CD4-positive, alpha-beta T cell treated with Interleukin-15 for 1 hour (primary cell): ENCODE measurements around the gene NUP93.
"Not testable (repeated sequence)": the region's sequence is repeated elsewhere in the genome, so short reads cannot be mapped to it uniquely, and the experiment has no call there.

Experiments
- DNase-seq: peaks from one replicate; pipeline ENCODE4 v3.0.0-alpha.2; 2020

The NUP93 gene

DNA sequence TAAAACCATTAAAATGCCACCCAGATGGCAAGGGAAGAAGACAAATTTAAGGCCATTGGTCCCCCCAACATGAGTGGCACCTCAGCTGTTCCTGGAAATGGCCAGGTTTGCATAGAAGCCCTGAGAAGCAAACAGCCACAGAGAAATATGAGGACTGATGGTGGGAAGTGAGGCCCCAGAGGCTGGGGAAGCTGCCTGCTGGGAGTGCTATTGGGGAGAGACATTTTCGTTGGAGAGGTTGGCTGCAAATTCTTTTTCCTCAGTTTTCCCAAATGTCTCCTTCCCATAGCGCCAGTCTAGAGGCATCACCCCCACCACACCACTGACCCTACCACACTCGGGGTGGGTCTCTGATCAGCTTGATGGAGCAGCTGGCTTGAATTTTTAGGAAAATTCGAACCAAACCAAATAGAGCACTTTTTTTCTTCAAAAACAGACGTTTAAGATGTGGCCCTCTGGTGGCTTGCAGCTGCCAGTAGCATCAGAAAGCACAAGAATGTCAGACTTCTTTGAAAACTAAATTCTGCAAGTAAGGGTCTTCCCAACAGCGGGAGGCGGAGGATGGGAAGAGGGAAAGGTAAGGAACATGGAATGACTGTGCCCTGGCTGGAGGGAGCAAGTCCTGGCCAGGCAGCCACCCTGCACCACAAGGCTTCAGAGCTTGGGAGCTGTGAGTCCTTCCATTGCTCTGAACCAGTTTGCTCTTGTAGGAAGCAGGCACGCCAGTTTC is 121.9 kb downstream of the NUP93 start:
- DNase-seq = no peak

DNA sequence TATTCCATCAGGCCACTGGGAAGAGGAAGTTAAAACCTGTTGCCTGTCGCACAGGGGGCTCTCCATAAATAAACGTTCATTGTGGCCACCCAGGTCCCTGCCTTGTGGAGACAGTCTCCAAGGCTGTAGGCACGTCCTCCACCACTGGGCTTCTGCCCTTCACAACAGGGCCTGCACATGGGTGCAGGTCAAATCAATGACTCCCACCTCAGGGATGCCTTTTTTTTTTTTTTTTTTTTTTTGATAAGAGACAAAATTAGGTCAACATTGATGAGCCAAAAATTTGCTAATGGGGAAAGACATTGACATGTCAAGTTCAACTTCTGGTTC is 122.4 kb downstream of the NUP93 start:
- DNase-seq = no peak

DNA sequence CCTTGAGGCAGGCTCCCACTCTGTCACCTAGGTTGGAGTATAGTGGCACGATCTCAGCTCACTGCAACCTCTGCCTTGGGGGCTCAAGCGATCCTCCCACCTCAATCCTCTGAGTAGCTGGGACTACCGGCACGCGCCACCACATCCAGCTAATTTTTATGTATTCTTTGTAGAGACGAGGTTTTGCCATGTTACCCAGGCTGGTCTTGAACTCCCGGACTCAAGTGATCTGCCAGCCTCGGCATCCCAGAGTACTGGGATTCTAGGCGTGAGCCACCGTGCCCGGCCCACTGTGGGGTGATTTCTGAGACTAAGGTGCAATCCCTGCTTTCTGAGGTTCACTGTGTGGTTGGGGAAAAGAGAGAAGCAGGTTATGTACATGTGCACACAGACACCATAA is 123.0 kb downstream of the NUP93 start:
- DNase-seq = no peak

DNA sequence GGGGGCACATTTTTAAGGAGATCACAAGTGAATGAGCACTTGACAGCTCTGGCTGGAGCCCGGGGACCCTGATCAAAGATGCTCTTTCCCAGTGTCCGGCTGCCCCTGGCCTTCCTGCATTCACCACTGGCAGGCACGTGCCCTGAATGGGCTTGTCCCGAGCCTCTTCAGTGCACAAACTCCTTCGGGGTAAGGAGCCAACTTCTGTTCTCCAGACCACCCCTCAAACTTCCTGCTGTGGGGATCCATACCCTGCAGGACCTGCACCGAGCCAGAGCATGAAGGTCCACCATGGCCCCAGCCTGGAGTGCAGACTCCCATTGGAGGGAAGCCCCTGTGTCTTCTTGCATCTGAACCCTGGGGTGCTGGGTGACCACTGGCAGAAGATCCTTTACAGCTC is 125.3 kb downstream of the NUP93 start:
- DNase-seq = no peak

DNA sequence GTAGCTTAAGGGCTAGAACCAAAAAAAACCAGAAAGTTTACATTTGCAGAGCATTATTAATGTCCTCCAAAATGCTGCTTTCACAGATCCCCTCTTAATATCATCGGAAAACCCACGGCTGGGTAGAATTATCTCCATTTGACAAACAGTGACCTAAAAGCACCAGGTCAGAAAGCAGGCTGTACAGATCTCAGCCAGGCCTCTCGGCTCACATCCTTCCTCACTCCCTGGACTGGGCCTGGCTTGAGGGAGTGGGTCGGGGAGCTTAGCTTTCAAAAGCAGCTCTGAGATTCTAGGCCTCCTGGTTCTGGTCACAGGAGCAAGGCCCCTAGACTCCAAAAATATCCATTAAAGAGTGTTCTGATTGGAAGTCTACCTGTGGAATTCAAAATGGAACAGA is 126.0 kb downstream of the NUP93 start:
- DNase-seq = no peak

DNA sequence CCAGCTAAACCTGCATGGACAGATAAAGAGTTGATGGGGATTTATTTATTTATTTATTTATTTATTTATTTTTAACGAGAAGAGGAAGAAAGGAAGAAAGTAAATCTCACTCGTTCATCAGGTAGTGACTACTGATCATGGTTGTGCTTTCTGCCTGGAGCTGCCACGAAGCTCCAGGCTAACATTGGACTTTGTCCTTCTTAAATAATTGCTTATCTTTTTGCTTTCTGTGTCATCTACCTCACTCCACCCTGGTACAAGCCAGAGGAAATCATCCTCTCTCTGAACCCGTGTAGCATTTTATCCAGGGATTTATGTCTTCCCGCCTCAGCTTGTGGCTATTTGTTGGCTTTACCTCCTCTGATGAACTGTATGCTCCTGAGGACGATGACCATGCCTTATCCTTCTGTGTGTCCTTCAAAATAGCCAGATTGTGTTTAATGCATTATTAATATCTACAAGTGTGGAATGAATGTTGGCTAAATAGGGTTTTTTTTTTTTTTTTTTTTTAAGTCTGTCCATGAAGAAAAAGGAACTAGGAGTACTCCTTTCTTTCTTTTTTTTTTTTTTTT is 127.0 kb downstream of the NUP93 start:
- DNase-seq = no peak

DNA sequence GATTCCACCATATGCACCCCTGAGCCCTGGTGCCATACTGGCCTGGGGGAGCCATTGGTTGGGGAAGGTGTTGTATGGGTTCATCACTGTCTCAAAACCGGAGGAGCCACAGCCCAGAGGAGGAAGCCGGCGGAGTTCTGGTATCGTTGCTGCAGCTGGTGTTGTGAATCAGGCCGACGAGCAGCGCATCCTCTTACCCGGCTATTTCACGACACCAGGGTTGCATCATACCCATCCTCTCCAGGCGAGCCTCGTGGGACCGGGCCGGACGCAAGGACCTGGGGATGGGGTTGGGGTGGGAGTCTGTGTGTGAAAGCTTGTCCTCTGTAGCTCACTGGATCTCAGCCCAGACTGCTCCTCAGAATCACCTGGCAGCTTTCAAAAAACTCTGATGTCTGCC is 128.4 kb downstream of the NUP93 start:
- DNase-seq = peak; percentile 62

DNA sequence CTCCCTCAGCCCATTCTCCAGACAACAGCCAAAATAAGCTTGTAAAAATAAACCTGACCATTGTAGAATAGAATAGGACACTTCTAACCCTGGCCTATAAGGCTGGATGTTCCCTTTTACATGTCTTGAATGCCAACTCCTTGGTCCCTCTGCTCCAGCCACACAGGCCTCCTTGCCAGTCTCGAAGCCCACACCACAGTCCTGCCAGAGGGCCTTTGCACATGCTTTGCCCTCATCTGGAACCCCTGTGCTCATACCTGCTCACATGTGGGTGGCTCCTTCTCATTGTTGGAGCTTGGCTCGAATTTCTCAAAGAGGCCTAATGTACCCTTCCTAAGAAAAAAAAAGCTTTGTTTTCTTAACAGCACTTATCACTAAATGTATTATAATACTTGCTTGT is 129.7 kb downstream of the NUP93 start:
- no peak for DNase-seq

DNA sequence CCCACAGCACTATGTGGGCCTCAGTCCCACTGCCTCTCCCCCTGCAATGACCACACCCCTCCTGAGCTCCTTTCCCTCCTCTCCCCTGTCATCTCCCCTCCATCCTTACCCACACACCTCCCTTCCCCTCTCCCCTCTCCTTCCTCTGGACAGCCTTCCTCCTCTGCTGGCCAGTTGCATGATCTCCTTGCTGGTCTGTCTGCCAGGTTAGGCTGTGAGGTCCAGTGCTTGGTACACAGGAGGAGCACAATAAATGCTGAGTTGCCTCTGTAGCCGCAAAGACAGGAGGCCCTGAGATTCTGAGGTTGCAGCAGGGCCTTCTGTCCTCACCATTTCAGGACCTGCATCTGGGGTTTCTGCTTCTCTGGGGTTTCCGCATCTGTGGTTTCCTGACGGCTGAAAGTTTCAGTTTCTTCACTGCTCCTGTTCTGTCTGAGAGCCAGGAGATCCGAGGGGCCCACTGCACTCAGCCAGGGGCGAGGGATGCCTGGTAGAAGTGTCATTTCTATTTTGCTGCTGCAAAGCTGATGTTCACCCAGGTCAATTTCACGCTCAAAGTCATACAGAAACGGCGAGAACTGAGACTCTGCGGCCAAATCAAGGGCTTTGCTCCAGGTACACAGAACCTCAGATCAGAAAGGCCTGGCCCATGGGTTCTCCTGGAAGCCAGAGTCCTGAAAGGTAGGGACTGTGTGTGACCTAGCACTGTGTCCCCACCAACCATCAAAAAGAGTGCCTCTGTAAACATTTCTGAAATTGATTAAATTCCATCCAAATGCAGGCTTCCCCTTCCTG is 130.5 kb downstream of the NUP93 start:
- peak; percentile 67 for DNase-seq

DNA sequence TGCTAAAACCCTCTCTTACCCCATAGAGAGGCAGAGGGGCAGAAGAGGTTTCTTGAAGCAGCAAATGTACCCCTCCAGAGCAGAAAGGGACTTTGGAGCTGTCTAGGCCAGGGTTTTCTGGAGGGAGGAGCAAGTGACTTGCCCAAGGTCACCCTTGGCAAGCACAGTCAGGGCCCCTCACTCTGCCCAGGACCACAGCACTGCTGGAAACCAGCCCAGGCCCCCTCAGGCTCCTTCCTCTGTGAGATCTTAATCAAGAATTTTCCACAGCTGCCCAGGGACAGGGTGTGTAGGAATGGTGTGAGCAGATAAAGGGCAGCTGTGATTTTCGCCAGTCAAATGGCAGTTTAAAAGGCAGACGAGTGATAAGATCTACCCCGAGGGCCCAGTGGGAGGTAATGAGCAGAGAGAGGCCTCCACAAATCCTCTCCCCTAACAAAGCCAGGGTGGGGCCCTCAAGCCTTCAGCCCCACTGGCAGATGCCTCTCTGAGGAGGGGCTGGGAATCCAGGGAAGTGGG is 131.2 kb downstream of the NUP93 start:
- DNase-seq = no peak

DNA sequence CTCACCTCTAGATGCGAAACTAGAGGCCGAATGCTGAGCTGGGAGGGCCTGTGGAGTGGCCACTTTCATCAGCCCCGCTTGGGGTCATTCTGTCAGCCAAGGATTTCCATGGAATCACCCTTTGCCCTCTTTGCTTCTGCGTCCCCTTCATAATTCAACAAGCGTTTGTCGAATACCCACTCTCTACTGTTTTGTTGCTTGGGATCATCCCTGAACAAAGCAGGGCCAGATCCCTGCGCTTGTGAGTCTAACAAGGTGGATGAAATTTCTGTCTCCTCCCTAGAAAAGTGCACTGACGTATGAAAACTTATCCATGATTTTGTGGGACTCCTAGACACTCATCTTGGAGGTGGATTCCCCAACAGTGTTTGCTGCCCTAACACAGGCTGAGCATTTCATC is 131.8 kb downstream of the NUP93 start:
- DNase-seq = no peak

DNA sequence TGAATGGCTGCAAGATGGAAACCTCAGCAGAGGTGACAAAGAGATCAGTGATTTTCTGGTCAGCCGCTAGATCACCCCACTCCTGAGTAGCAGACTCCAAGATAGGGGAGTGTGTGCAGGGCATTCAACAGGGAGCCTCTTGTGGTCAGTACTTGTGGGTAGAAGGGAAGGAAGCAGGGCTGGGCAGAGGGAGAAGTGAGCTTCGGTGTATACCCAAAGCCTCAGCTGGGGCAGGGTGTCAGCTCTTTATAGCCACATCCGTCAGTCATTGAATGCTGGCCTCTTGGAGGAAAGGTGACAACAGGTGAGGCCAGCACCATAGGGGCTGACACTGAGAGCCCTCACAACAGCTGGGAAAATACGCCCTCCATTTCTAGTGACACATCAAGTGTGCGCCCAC is 132.8 kb downstream of the NUP93 start:
- DNase-seq = peak; percentile 23

DNA sequence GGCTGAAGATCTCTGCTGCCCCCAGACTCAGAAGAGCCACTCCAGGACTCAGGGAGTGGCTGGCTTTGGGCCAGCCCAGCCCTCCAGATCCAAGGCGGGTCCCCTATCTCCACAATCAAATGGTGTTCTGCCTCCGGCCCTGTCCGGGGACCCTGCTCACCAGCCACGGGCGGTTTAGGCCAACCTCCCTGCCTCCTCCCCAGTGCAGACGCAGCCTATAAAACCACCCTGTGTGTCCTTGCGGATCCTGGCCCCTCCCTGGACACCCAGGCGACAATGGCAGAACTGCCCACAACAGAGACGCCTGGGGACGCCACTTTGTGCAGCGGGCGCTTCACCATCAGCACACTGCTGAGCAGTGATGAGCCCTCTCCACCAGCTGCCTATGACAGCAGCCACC is 135.0 kb downstream of the NUP93 start, which contains the start of gene SLC12A3:
Gene SLC12A3, plus strand, starts transcription at position 248 of the 400 bp plus-strand sequence. Its CDS starts 29 bp downstream, at position 277.
- DNase-seq = no peak

DNA sequence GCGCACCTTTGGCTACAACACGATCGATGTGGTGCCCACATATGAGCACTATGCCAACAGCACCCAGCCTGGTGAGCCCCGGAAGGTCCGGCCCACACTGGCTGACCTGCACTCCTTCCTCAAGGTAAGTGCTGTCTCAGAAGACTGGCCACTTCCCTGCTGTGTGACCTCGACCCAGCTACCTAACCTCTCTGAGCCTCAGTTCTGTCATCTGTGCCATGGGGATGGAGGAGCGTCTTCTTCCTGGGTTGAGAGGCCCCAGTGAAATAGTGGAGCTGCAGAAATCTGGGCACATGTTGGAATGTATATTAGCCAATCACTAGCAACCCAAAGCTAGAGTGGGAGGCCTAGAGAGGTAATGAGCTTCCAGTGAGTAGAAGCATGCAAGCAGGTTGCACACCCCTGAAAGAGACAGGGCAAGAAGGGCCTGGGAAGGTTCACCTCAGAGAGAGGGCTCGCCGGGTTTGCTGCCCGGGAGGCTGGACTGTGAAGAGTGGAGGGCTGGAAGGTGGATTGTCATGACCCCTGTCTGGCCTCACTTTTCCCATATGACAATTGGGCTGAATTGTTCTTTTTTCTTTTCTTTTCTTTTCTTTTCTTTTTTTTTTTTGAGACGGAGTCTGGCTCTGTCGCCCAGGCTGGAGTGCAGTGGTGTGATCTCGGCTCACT is 135.6 kb downstream of the NUP93 start:
- DNase-seq = no peak

DNA sequence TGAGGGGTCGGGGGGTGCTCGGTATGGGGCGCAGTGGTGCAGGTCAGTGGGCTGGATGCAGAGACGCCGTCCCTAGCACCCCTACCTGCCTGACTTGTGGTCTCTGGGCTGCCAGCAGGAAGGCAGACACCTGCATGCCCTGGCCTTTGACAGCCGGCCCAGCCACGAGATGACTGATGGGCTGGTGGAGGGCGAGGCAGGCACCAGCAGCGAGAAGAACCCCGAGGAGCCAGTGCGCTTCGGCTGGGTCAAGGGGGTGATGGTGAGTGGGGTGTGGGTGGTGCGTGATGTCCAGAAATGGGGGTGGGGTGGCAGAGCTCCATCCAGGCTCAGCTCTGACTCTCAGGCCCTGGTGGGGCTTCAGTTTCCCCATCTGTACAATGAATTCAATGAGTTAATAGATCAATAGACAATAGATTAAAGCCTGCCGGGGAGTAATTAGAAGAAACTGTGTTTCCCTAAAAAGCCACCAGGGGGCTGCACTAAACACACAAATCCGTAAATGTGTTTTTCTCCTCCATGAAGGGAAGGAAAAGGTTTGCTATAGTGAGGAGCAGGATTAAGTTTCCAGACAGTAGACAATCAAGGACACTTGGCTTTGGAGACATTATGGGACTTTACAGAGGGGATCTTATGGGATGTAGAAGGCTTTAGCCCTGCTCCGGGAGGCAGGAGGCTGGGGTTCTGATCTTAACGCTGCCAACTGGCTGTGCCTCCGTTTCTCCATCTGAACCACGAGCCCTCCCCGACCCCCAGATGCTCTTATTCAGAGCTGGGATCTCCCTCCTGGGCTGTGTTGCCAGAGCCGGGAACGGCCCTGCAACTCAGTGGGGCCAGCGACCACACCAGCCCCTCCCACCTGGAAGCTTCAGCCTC is 137.3 kb downstream of the NUP93 start:
- DNase-seq = no peak

DNA sequence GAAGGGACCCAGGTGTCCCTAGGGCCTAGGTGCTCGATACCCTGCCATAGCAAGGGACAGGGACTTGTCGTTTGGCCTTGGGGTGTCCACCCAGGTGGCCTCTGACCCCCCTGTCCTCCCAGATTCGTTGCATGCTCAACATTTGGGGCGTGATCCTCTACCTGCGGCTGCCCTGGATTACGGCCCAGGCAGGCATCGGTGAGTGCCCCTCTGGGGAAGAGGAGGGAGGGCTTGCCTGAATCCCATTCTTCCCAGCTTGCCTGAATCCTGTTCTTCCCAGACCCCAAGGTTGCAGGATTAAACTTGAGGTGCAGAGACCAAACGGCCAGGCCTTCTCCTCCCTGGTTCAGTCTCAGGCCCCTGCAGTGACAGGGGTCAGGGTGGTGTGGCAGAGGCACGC is 138.2 kb downstream of the NUP93 start:
- no peak for DNase-seq

DNA sequence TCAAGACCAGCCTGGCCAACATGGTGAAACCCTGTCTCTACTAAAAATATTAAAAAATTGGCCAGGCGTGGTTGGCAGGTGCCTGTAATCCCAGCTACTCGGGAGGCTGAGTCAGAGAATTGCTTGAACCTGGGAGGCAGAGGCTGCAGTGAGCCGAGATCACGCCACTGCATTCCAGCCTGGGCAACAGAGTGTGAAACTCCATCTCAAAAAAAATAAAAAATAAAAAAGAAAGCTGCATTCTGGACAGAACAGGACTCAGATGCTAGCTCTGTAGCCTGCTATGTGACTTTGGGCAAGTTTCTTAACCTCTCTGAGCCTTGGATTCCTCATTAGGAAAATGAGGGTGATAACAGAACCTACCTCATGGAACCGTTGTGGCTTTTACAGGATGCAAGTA is 138.8 kb downstream of the NUP93 start:
- DNase-seq = not testable (repeated sequence)

DNA sequence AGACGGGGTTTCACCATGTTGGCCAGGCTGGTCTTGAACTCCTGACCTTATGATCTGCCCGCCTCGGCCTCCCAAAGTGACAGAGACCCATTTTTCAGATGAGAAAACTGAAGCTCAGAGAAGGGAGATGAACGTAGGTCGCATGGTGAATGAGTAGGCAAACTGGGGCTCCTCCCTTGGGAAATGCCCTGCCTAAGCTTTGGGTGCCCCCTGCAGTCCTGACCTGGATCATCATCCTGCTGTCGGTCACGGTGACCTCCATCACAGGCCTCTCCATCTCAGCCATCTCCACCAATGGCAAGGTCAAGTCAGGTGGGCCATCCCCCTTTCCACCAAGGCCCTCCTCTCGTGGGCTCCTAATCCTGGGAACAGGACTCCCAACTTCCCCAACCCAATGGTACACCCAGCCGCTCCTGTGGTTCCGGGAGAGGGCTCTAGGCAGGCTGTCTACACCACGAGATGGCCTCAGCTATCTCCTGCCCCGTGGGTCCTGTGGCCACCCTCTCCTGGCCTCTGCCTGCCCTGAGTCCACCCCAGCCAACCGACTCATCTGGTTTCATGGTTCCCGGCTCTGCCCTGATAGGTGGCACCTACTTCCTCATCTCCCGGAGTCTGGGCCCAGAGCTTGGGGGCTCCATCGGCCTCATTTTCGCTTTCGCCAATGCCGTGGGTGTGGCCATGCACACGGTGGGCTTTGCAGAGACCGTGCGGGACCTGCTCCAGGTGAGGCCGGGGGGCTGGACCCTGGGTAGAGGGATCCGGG is 139.8 kb downstream of the NUP93 start:
- peak; percentile 54 for DNase-seq

DNA sequence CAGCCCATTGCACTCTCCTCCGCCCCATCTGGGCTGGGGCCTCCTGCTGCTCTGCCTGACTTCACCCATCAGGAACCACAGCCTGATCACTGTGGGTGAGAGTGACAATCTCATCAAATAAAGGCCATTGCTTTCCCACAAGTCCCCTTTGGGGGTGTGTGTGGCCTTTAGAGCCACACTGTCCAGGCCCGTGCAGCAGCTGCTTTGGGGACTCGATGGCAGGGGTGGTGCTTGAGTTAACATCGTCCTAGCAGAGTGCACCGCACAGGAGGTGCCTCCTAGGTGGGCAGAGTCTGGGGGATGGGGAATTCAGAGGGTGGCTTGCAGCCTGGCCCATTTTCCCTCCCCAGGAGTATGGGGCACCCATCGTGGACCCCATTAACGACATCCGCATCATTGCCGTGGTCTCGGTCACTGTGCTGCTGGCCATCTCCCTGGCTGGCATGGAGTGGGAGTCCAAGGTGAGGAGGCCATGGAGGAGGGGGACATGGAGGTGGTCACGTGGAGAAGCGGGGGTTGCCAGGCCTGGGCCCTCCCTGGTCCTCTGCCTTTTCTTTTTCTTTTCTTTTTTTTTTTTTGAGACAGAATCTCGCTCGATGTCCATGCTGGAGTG is 140.5 kb downstream of the NUP93 start:
- no peak for DNase-seq

DNA sequence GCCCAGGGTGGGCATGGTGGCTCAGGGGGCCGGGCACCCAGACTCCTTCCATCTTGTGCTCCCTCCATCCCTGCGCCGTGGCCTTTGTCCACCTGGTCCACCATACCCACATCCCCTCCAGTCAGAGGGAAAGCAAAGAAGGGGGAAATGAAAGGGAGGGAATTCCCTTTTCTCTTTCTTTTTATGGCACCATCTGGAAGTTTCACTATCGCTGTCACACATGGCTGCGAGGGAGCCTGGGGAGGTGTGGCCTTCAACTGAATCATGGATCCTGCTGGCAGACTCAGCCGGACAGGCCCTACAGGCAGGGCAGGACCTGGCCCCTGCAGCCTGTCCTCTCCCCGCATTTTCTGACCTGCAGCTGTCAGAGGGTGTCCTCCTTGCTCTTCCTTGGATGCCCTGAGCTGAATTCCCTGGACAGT is 141.3 kb downstream of the NUP93 start:
- DNase-seq = no peak

DNA sequence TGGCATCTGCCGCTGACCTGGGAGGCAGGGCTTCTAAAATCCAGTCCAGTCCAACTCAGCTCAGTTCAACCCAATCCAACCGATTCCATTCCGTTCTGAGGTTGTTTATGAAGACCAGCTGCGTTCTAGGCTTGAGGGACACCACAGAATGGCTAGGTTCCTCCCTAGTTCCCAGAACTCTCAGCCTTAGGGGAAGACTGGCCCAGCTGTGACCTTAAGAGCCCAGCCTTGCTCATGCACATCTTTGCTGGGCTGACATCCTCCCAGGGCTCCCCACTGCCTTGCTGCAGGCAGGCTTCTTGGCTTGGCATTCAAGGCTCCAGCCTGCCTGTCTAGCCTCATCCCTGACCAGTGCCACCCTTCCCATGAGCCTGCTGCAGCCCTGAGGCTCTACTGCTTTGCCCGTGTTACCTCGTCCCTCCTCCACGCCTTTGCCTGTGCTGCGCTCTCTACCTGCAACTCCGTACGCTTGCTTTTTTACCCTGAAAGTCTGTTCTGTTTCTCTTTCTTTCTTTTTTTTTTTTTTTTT is 143.0 kb downstream of the NUP93 start:
- no peak for DNase-seq
